ENCODE measurements around the gene CADM4.

- TF ChIP-seq POLR2AphosphoS5 (IDR thresholded peaks at IDR 0.05) (no peak), CTCF (IDR thresholded peaks at IDR 0.05) (no peak)
Observed at GRCh38 chr19:43640424-43640757, 741 bp upstream of the CADM4 start.
